SH-SY5Y (cell line): ENCODE measurements around the gene CXCL13.

Experiments
- GATA2 ChIP-seq: IDR thresholded peaks from 2 replicates; pipeline ENCODE4 v1.6.1; 2011; ENCODE audit warnings: mild to moderate bottlenecking, low read depth, low read length
- GATA3 ChIP-seq: IDR thresholded peaks from 2 replicates; pipeline ENCODE4 v1.6.1; 2011; ENCODE audit warnings: low read depth, mild to moderate bottlenecking, low read length, moderate library complexity

GRCh38 chr4:77631276-77631675 lies 25.7 kb downstream of the CXCL13 start:
- TF ChIP-seq GATA2, result no peak
- no peak for TF ChIP-seq GATA3
